PC-3 (cell line): Measurements from ENCODE around the gene MACROD2. TPM values are rescaled to one million over a fixed set of nuclear protein-coding genes. Genes with fewer than 3 reads are reported as not detected.

Experiments
- ATAC-seq: fragments of 200-7000 bp; cut with Tn5 transposase; 2 replicates; pipeline ENCODE4 v1.9.1; 2020; ENCODE audit warnings: mild to moderate bottlenecking, moderate library complexity
- BruUV-seq: library from RNA; stranded (reverse); fragments of 400-500 nt; replicated peaks from 2 replicates; lab custom pipeline; 2021; lab: Mats Ljungman, UMichigan
- CTCF ChIA-PET: fragments of 300-600 bp; sonication (Branson Sonifier 250); formaldehyde crosslinking; loops from one replicate; lab custom pipeline; 2022; ENCODE audit warnings: antibody characterized with exemption; lab: Charles Lee
- POLR2A ChIA-PET: fragments of 300-600 bp; sonication (Branson Sonifier 250); formaldehyde crosslinking; loops from one replicate; lab custom pipeline; 2022; ENCODE audit warnings: antibody characterized with exemption; ENCODE audit not compliant: unreplicated experiment; lab: Charles Lee
- DNase-seq: peaks from one replicate; pipeline ENCODE4 v3.0.0-alpha.2; 2015
- H2AFZ ChIP-seq: fragments of 300-600 bp; sonication (generic); 2 replicates; pipeline ENCODE4 v1.6.0; 2016; ENCODE audit warnings: antibody characterized with exemption, low read length
- H3F3A ChIP-seq: fragments of 300-600 bp; sonication (generic); one replicate; pipeline ENCODE4 v1.6.0; 2017; ENCODE audit warnings: antibody characterized with exemption, low read length, control low read depth, mild to moderate bottlenecking; ENCODE audit not compliant: unreplicated experiment
- H3K27ac ChIP-seq: fragments of 300-600 bp; sonication (generic); 2 replicates; pipeline ENCODE4 v1.5.1; 2016; ENCODE audit warnings: mild to moderate bottlenecking, low read length
- H3K27me3 ChIP-seq: fragments of 300-600 bp; sonication (generic); 2 replicates; pipeline ENCODE4 v1.6.1; 2016; ENCODE audit warnings: low read length, mixed read lengths
- H3K36me3 ChIP-seq: fragments of 300-600 bp; sonication (generic); 2 replicates; pipeline ENCODE4 v1.6.1; 2016; ENCODE audit warnings: low read depth, mixed run types, low read length, mixed read lengths
- H3K4me1 ChIP-seq: fragments of 300-600 bp; sonication (generic); 2 replicates; pipeline ENCODE4 v1.5.1; 2016; ENCODE audit warnings: low read length; ENCODE audit not compliant: insufficient read depth
- H3K4me2 ChIP-seq: fragments of 300-600 bp; sonication (generic); 2 replicates; pipeline ENCODE4 v1.6.0; 2016; ENCODE audit warnings: low read length
- H3K4me3 ChIP-seq: fragments of 300-600 bp; sonication (generic); 2 replicates; pipeline ENCODE4 v1.5.1; 2016; ENCODE audit warnings: mild to moderate bottlenecking, low read length, mixed read lengths
- H3K79me2 ChIP-seq: fragments of 300-600 bp; sonication (generic); 2 replicates; pipeline ENCODE4 v1.6.1; 2017; ENCODE audit warnings: low read length, mixed read lengths
- H3K9ac ChIP-seq: fragments of 300-600 bp; sonication (generic); 2 replicates; pipeline ENCODE4 v1.6.0; 2016; ENCODE audit warnings: mild to moderate bottlenecking, low read length
- H3K9me2 ChIP-seq: fragments of 300-600 bp; sonication (generic); replicated peaks from 2 replicates; pipeline ENCODE4 v1.6.1; 2016; ENCODE audit warnings: mixed run types, low read length, mixed read lengths
- H3K9me3 ChIP-seq: fragments of 300-600 bp; sonication (generic); 2 replicates; pipeline ENCODE4 v1.6.1; 2016; ENCODE audit warnings: low read length, mixed read lengths
- H4K20me1 ChIP-seq: fragments of 300-600 bp; sonication (generic); 2 replicates; pipeline ENCODE4 v1.6.1; 2016; ENCODE audit warnings: low read length, mixed read lengths
- EZH2 ChIP-seq: fragments of 300-600 bp; sonication (generic); IDR thresholded peaks from one replicate; pipeline ENCODE4 v1.6.1; 2017; ENCODE audit warnings: antibody characterized with exemption, mild to moderate bottlenecking, low read length; ENCODE audit not compliant: unreplicated experiment
- EZH2phosphoT487 ChIP-seq: fragments of 300-600 bp; sonication (generic); IDR thresholded peaks from 2 replicates; pipeline ENCODE4 v1.6.1; 2018; ENCODE audit warnings: mild to moderate bottlenecking, antibody characterized with exemption, low read length, borderline replicate concordance
- intact Hi-C: fragments of 100-400 bp; cut with micrococcal nuclease; formaldehyde crosslinking; loops from 2 replicates; pipeline ENCODE4 v1.9.0; 2023
- total RNA-seq: library from RNA; depleted of rRNA; stranded (reverse); fragments of >200 nt; gene quantifications from 2 replicates; pipeline ENCODE4 v1.2.3, GENCODE V29; 2014
- TF ChIP-seq, protein P1 (sequence below): fragments of 300-600 bp; sonication (generic); conservative IDR thresholded peaks from 2 replicates; pipeline ENCODE4 v1.5.1; 2017; ENCODE audit warnings: antibody characterized with exemption, low read depth, mild to moderate bottlenecking, low read length

Gene MACROD2
- total RNA-seq, 1 experiment from 2014 or later: 3.1 TPM

DNA sequence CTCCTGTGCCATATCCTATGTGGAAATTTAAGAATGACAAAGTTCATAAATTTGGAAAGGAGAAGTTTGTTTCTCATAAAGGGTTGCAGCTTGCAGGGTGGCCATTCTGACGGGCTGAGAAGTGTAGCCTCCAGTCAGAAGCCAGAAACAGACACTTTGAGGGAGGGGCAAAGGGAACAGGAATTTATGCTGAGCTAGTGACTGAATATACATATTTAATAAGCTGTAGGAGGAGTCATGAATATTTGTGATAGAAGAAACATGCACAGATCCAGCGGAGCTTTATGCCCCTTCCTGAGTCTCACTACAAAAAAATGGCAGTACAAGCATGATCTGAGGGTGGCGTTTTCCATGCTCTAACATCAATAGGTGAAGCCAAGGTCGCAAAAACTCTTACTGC lies 1779.6 kb downstream of the MACROD2 start:
- H3K27ac ChIP-seq: no peak overlapping the region
- H3K9me2 ChIP-seq: 0 out of 2 replicates have a peak, but pooled peaks cover 4% of the 10 kb centered on the region
- H3F3A ChIP-seq: no peaks in the 10 kb centered on the region
- TF ChIP-seq EZH2 (no peak), EZH2phosphoT487 (no peak)
- TF ChIP-seq, protein P1, sequence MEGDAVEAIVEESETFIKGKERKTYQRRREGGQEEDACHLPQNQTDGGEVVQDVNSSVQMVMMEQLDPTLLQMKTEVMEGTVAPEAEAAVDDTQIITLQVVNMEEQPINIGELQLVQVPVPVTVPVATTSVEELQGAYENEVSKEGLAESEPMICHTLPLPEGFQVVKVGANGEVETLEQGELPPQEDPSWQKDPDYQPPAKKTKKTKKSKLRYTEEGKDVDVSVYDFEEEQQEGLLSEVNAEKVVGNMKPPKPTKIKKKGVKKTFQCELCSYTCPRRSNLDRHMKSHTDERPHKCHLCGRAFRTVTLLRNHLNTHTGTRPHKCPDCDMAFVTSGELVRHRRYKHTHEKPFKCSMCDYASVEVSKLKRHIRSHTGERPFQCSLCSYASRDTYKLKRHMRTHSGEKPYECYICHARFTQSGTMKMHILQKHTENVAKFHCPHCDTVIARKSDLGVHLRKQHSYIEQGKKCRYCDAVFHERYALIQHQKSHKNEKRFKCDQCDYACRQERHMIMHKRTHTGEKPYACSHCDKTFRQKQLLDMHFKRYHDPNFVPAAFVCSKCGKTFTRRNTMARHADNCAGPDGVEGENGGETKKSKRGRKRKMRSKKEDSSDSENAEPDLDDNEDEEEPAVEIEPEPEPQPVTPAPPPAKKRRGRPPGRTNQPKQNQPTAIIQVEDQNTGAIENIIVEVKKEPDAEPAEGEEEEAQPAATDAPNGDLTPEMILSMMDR: no peak
- BruUV-seq: no TSS peak
- H3K36me3 ChIP-seq: no peaks in the 10 kb centered on the region
- no peak for DNase-seq
- intact Hi-C loops: no loop called here
- no peak overlapping the region for H2AFZ ChIP-seq
- no peaks in the 10 kb centered on the region for H3K79me2 ChIP-seq
- no peak overlapping the region for H3K4me2 ChIP-seq
- H3K4me1 ChIP-seq: no peaks in the 10 kb centered on the region
- no peak for ATAC-seq
- POLR2A ChIA-PET: interaction anchor here (0.6 kb wide), 1 partner anchor 1337 kb away, joined by 6 read pairs; no protein-coding TSS in a partner anchor
- H3K9ac ChIP-seq: no peak overlapping the region
- CTCF ChIA-PET: no interaction called here
- H3K4me3 ChIP-seq: no peak overlapping the region
- H3K9me3 ChIP-seq: no peaks in the 10 kb centered on the region
- H3K27me3 ChIP-seq: no peaks in the 10 kb centered on the region
- H4K20me1 ChIP-seq: no peaks in the 10 kb centered on the region

DNA sequence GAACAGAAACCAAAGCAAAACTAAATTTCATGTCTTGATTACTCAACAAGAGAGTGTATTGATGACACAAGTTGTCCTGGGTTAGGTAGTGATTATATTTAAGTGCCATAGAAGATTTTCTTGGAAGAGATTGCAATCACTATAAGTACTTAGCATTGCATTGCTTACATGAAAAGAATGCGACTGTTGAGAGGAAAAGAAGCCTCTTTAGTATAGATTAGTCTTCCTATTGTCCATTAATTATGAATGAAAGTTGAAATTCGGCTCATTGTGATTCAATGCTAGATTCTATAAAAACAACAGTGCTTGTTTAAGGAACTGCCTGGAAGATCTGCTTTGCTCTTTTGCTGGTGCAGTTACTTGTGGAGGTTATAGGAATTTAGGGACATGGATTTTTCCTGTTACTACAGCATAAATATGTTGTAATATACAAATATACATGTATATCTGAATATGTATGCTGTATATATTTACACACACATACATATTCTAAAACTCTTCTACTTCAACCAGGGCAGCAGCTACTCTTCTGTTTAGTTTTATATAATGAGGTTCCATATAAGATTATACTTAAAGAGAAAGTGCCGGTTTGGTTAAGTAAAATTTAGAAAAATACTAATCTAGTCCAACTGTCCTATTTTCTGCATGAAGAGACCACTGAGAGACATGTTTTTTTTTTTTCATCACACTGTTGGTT lies 1781.6 kb downstream of the MACROD2 start:
- CTCF ChIA-PET: no interaction called here

More for the DNA sequence above, 1781.6 kb downstream of the MACROD2 start:
- Histone ChIP-seq H3K36me3 (no peaks in the 10 kb centered on the region), H3K4me3 (no peak overlapping the region), H4K20me1 (no peaks in the 10 kb centered on the region), H2AFZ (no peak overlapping the region), H3K9ac (no peak overlapping the region), H3K9me2 (0 out of 2 replicates have a peak, but pooled peaks cover 4% of the 10 kb centered on the region), H3K27ac (no peak overlapping the region), H3K4me1 (no peaks in the 10 kb centered on the region), H3F3A (no peaks in the 10 kb centered on the region), H3K79me2 (no peaks in the 10 kb centered on the region), H3K9me3 (no peaks in the 10 kb centered on the region), H3K27me3 (no peaks in the 10 kb centered on the region), H3K4me2 (no peak overlapping the region)
- DNase-seq: no peak
- POLR2A ChIA-PET: no interaction called here
- TF ChIP-seq, protein P1: no peak
- TF ChIP-seq EZH2phosphoT487: no peak
- TF ChIP-seq EZH2: no peak
- no peak for ATAC-seq
- no TSS peak for BruUV-seq
- intact Hi-C loops: no loop called here
